Peyer's patch (tissue), 4 donors: ENCODE measurements around the gene TFCP2L1.
"Not testable (repeated sequence)": the region's sequence is repeated elsewhere in the genome, so short reads cannot be mapped to it uniquely, and the experiment has no call there.

Source experiments
- POLR2A ChIP-seq, 2 donors: fragments of 450-650 bp; IDR thresholded peaks; one replicate each; pipeline ENCODE4 v1.5.1; 2017; ENCODE audit warnings: antibody characterized with exemption in 2 of 2, mild to moderate bottlenecking in 2 of 2, moderate library complexity in 2 of 2
- TF ChIP-seq, protein P1 (sequence below), 6 experiments: fragments of 450-650 bp in 4 of 6; fragments of 200-600 bp in 2 of 6; sonication (generic) in 1 of 6; IDR thresholded peaks; one replicate each; pipeline ENCODE4 v1.5.1; 2017 to 2019; ENCODE audit warnings: antibody characterized with exemption in 6 of 6, mild to moderate bottlenecking in 3 of 6, moderate library complexity in 1 of 6

DNA sequence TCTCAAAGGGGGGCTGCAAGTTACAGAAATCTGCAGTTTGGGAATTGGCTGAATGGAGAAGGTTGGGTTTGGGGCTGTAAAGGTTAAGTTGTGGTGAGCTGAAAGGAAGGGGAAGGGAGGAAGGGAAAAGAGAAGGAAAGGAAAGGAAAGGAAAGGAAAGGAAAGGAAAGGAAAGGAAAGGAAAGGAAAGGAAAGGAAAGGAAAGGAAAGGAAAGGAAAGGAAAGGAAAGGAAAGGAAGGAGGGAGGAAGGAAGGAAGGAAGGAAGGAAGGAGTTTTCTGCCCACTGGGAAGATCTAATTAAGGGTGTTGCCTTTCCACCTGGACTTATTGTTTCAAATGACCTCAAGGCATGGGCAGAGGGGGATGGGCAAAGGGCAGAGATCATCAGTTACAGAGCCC lies 16.2 kb upstream of the TFCP2L1 start:
- TF ChIP-seq, protein P1, sequence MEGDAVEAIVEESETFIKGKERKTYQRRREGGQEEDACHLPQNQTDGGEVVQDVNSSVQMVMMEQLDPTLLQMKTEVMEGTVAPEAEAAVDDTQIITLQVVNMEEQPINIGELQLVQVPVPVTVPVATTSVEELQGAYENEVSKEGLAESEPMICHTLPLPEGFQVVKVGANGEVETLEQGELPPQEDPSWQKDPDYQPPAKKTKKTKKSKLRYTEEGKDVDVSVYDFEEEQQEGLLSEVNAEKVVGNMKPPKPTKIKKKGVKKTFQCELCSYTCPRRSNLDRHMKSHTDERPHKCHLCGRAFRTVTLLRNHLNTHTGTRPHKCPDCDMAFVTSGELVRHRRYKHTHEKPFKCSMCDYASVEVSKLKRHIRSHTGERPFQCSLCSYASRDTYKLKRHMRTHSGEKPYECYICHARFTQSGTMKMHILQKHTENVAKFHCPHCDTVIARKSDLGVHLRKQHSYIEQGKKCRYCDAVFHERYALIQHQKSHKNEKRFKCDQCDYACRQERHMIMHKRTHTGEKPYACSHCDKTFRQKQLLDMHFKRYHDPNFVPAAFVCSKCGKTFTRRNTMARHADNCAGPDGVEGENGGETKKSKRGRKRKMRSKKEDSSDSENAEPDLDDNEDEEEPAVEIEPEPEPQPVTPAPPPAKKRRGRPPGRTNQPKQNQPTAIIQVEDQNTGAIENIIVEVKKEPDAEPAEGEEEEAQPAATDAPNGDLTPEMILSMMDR (IDR thresholded peaks at IDR 0.05), result not testable (repeated sequence)
- TF ChIP-seq POLR2A (IDR thresholded peaks at IDR 0.05), result not testable (repeated sequence)
